Left forelimb (tissue), 1 donor: ENCODE measurements around the gene UQCRH.
"Not testable (repeated sequence)": the region's sequence is repeated elsewhere in the genome, so short reads cannot be mapped to it uniquely, and the experiment has no call there.

ENCODE experiments used
- DNase-seq: peaks from one replicate; pipeline ENCODE4 v3.0.0-alpha.2; 2018; ENCODE audit warnings: low spot score

Gene UQCRH

GRCh38 chr1:46300673-46301405 is 2.7 kb upstream of the UQCRH start:
- DNase-seq = peak; percentile 67

DNA sequence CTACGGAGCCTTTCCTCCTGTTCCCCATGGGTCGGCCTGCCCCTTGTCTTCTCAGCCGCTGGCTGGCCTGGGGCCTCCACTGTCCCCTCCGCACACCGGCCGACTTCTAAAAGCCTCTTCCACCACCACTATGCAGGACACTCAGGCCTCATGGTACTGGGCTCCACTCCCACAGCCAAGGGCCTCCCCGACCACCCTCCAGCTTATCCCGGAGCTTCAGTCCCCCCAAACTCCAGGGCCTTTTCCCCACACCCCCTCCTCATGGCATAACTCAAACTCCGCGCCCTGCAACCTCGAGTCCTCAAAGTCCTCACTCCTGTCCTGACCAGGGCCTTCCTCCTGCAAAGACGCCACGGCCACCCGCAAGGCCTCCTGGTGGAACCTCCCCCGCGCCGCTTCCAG is 2.1 kb upstream of the UQCRH start:
- DNase-seq = peak; percentile 66

DNA sequence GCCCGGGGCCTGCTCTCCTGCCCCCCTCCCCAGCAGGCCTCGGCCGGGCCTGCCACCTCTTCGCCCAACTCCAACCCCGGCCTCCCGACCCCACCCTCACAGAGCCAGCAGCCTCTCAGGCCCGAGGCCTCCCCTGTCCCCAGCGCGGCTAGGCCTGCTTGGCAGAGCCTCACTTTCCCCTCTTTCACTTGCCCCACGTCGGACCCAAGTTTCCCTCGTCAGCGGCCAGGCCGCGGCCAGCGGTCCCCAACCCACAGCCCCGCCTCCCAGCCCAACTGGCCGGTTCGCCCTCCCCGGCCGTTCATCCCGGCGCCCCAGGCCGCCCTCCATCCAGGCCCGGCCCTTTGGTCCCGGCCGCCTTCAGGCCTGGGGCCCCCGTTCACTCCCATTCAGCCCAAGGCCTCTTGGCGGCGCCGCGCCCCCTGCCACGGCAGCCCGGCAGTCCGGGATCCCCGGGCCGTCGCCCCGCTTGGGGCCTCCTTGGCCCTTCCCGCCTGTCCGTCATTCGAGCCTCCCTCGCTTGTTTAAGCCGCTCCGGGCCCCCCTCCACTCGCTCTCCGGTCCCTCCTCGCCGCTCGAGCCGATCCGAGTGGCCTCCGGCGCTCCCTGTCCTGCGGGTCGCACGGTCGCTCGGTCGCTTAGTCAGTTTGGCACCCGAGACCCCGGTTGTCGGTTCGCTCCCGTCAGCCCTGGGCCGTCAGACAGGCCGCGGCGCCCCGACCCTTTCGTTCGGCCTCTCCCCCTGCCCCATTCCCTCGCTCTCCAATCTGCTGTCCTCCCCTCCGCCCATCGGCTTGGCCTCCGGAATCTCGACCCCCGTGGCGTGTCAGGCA is 1.5 kb upstream of the UQCRH start:
- peak; percentile 82 for DNase-seq

DNA sequence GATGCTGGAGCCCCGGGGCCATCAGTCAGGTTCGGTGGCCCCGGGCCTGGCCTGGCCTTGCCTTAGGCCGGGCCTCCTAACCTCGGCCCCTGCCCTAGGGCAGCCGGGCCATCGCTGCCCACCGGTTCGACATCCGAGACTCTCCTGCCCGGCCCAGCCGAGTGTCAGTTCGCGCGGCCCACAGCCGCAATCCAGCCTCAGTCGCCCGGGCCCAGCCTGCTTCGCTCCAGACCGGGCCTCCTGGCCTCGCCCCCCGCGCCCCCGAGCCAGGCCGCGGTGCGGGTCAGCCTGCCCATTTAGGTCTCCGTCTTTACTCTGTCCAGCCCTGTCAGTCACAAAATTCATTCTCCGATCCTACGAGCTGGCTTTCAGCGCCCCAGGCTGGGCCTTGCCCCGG is 859 bp upstream of the UQCRH start:
- DNase-seq = no peak

DNA sequence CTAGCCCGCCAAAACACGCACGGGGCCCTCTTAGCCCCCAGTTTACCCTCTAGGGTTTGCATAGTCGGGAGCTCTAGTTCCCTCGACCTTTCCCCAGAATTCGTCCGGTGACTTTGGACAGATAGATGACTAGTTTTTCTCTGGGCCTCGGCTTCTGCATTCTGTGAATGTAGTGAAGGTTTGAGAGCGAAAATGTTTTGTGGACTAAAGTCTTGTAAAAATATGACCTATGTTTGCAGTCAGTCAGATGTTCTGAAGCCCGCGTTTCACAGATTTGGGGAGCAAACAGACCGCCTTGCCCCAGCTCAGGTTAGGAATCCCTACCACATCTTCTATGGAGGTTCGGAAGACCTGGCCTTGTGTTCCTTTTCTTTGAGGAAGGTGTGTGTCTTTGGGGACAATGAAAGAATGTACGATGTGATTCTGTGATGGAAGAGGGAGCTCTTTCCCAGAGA is 401 bp downstream of the UQCRH start:
- DNase-seq = no peak

GRCh38 chr1:46306159-46306530 is 2.6 kb downstream of the UQCRH start:
- no peak for DNase-seq

DNA sequence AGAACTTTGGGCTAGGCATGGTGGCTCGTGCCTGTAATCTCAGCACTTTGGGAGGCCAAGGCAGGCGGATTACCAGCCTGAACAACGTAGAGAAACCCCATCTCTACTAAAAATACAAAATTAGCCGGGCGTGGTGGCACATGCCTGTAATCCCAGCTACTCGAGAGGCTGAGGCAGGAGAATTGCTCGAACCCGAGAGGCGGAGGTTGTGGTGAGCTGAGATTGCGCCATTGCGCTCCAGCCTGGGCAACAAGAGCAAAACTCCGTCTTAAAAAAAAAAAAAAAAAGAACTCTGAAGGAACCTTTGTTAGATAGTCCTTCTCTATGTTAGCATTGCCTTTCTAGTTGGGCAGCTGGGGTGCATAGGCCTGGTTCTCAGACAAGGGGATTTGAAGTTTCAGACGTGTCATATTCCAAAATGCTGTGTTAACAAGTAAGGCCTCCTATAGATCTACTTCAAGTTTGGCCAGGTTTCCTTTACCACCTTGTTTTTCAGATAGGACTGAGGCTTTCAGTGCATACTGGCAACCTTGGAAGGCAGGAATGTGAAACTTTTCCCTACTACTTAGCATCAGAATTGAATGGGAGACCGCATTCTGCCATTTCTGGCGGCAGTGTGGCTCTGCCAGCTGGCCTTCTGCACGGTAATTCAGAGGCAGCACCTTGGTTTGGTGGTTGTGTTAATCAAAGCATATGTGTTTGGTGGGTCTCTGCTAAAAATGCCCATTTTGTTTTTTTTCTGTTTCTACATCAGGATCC is 6.1 kb downstream of the UQCRH start:
- no peak for DNase-seq

DNA sequence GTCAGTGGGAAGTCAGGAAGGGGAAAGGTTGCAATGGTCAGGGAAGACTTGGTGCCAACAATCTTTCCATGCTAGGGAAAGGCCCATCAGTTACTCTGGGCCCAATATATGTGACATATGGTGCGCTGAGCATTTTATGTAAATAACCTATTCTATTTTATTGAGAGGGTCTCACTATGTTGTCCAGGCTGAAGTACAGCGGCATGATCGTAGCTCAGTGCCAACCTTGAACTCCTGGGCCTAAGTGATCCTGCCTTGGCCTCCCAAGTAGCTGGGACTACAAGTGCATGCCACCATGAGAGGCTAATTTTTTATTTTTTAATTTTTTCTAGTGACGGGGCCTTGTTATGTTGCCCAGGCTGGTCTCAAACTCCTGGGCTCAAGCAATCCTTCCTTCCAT is 6.8 kb downstream of the UQCRH start:
- DNase-seq = no peak

- DNase-seq = no peak
Observed at GRCh38 chr1:46315669-46316403, 12.3 kb downstream of the UQCRH start.

DNA sequence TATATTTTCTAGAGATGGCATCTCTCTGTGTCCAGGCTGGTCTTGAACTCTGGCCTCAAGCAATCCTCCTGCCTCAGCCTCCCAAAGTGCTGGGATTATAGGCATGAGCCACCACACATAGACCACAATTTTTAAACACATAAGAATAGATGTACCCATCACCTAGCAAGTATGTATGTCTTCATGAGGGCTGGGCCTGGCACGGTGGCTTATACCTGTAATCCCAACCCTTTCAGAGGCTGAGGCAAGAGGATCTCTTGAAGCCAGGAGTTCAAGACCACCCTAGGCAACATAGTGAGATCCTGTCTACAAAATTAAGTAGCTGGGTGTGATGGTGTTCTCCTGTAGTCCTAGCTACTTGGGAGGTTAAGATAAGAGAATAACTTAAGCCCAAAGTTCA is 13.8 kb downstream of the UQCRH start:
- no peak for DNase-seq

DNA sequence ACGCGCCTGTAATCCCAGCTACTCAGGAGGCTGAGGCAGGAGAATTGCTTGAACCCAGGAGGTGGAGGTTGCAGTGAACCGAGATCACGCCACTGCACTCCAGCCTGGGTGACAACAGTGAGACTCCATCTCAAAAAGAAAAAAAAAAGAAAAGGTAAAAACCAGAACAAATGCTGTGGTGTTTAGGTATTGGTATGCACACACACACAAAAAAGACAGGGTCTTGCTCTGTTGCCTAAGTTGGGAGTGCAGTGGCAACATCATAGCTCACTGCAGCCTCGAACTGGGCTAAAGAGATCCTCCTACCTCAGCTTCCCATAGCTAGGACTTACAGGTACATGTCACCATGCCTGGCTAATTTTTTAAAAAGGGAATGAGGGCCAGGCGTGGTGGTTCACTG is 15.8 kb downstream of the UQCRH start:
- DNase-seq = not testable (repeated sequence)

GRCh38 chr1:46319960-46320914 is 16.7 kb downstream of the UQCRH start:
- DNase-seq = not testable (repeated sequence)

DNA sequence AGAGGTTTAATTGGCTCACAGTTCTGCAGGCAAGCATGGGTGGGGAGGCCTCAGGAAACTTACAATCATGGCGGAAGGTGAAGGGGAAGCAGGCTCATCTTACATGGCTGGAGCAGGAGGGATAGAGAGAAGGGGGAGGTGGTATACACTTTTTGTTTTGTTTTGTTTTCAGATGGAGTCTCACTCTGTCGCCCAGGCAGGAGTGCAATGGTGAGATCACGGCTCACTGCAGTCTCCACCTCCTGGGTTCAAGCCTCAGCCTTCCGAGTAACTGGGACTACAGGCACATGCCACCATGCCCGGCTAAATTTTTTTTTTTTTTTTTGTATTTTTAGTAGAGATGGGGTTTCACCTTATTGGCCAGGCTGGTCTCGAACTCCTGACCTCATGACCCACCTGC is 18.7 kb downstream of the UQCRH start:
- not testable (repeated sequence) for DNase-seq

GRCh38 chr1:46325285-46326076 is 22.0 kb downstream of the UQCRH start:
- DNase-seq = not testable (repeated sequence)

GRCh38 chr1:46328182-46328581 is 24.7 kb downstream of the UQCRH start:
- not testable (repeated sequence) for DNase-seq

DNA sequence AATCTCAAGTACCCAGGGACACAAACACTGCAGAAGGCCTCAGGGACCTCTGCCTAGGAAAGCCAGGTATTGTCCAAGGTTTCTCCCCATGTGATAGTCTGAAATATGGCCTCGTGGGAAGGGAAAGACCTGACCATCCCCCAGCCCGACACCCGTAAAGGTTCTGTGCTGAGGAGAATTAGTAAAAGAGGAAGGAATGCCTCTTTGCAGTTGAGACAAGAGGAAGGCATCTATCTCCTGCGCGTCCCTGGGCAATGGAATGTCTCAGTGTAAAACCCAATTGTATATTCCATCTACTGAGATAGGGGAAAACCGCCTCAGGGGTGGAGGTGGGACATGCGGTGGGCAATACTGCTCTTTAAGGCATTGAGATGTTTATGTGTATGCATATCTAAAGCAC is 26.3 kb downstream of the UQCRH start:
- DNase-seq = not testable (repeated sequence)

- DNase-seq = not testable (repeated sequence)
Observed at GRCh38 chr1:46330381-46330780, 26.9 kb downstream of the UQCRH start.

DNA sequence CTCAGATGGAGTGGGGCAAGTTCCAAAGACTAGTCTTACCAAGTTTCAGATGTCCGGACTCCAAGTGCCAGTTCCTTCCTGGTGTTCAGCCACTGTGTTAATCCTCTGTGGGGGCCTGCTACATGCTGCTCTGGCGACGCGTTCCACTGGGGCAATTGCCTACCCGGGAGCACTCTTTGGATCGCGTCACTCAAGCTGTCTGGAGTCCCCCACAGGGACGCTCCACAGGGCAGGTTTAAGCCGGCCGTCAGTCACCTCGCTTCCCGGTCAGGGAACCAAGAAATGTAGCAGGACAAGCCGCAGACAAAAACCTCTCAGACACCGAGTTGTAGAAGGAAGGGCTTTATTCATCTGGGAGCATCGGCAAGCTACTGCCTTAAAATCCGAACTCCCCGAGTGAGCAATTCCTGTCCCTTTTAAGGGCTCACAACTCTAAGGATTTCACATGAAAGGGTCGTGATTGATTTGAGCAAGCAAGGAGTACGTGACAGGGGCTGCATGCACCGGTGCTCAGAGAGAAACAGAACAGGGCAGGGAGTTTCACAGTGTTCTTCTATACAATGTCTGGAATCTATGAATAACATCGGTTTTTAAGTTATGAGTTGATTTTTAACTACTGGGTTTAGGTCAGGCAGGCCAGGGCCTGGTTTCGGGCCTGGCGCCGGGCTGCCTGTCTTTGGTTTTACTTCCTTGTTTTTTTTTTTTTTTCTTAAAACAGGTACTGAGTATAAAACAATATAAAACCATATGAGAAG is 28.5 kb downstream of the UQCRH start:
- not testable (repeated sequence) for DNase-seq
